Measurements from ENCODE around the gene LYPD6B.

- TF ChIP-seq TAF1 (conservative IDR thresholded peaks at IDR 0.05), result no peak
- TF ChIP-seq, protein P1, sequence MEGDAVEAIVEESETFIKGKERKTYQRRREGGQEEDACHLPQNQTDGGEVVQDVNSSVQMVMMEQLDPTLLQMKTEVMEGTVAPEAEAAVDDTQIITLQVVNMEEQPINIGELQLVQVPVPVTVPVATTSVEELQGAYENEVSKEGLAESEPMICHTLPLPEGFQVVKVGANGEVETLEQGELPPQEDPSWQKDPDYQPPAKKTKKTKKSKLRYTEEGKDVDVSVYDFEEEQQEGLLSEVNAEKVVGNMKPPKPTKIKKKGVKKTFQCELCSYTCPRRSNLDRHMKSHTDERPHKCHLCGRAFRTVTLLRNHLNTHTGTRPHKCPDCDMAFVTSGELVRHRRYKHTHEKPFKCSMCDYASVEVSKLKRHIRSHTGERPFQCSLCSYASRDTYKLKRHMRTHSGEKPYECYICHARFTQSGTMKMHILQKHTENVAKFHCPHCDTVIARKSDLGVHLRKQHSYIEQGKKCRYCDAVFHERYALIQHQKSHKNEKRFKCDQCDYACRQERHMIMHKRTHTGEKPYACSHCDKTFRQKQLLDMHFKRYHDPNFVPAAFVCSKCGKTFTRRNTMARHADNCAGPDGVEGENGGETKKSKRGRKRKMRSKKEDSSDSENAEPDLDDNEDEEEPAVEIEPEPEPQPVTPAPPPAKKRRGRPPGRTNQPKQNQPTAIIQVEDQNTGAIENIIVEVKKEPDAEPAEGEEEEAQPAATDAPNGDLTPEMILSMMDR (IDR thresholded peaks at IDR 0.05; ENCODE audit: low read depth, low read length, missing input control), result no peak
- no peak for TF ChIP-seq SP1 (IDR thresholded peaks at IDR 0.05)
- no peak for TF ChIP-seq EGR1 (IDR thresholded peaks at IDR 0.05; ENCODE audit: low read depth in 2 of 2)
- no peak for TF ChIP-seq YY1 (IDR thresholded peaks at IDR 0.05)
- TF ChIP-seq, protein P2, sequence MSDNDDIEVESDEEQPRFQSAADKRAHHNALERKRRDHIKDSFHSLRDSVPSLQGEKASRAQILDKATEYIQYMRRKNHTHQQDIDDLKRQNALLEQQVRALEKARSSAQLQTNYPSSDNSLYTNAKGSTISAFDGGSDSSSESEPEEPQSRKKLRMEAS (IDR thresholded peaks at IDR 0.05), result no peak
- TF ChIP-seq GABPA (IDR thresholded peaks at IDR 0.05 in 1 of 2, conservative IDR thresholded peaks at IDR 0.05 in 1 of 2), result no peak
- no peak for TF ChIP-seq NR2F2 (IDR thresholded peaks at IDR 0.05)
- TF ChIP-seq RAD21 (IDR thresholded peaks at IDR 0.05), result no peak
- TF ChIP-seq, protein P3, sequence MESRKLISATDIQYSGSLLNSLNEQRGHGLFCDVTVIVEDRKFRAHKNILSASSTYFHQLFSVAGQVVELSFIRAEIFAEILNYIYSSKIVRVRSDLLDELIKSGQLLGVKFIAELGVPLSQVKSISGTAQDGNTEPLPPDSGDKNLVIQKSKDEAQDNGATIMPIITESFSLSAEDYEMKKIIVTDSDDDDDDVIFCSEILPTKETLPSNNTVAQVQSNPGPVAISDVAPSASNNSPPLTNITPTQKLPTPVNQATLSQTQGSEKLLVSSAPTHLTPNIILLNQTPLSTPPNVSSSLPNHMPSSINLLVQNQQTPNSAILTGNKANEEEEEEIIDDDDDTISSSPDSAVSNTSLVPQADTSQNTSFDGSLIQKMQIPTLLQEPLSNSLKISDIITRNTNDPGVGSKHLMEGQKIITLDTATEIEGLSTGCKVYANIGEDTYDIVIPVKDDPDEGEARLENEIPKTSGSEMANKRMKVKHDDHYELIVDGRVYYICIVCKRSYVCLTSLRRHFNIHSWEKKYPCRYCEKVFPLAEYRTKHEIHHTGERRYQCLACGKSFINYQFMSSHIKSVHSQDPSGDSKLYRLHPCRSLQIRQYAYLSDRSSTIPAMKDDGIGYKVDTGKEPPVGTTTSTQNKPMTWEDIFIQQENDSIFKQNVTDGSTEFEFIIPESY (IDR thresholded peaks at IDR 0.05), result no peak
- TF ChIP-seq JUND (IDR thresholded peaks at IDR 0.05), result no peak
- TF ChIP-seq, protein P4, sequence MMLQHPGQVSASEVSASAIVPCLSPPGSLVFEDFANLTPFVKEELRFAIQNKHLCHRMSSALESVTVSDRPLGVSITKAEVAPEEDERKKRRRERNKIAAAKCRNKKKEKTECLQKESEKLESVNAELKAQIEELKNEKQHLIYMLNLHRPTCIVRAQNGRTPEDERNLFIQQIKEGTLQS (IDR thresholded peaks at IDR 0.05), result no peak
- TF ChIP-seq HNF4A (conservative IDR thresholded peaks at IDR 0.05), result no peak
These were observed 110.5 kb downstream of the LYPD6B start for GRCh38 chr2:149149007-149149297.
